NCI-H2081 treated with DMSO at 0.1 percent for 48 hours (cell line): ENCODE results near the gene COPZ2.

Experiments used
- DNase-seq: peaks from one replicate; lab custom pipeline; 2025; lab: John Stamatoyannopoulos, UW

Gene COPZ2

DNA sequence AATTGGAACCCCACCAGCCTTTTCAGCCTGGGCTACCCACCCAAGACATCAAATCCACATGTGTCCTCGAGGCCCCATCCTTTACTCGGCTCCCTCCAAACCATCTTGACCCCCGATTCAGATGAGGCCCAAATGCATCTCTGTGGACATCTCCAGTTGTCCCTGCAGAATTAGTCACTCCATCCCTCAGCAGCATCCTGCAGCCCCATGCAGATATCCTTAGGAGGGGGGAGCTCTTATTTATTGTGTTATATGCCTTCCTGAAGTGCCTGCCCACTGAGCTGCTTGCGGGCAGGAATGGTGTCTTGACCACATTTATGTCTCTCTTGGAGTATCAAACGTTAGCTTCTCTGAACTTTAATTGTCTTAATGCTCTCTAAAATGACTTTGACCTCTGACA, 51.1 kb downstream of the COPZ2 start:
- no peak for DNase-seq

DNA sequence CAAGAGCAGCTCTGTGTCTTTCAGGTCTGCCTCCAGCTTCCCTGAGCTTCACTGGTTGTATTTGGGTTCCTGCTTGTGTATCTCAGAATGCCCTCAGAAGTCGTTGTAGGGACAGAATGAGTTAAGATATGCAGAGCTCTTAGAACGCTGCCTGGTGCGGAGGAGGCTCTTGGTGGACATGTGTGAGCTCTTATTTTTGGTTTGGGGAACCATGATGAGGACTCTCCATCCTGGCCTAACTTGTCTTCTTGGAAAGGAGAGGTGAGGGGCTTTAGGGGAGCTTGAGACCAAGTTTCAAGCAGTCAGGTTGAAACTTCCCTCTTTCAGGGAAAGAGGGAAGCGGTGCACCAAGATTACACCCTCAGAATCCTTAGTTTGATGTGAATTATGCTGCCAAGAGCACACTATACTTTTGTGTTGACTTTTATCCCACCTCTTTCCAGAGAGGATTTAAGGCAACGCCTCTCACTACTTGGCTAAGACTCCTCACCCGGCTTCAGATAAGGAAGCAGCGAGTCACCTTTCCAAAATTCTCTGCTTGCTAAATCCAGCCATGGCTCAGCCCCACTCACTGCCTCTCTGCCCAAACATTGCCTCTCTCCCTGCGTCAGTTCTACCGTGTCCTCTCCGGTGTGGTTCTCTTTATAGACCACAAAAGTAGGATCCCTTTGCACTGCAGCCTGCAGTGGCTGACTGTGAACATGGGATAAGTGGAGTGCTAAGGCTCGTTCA, 53.9 kb downstream of the COPZ2 start:
- no peak for DNase-seq

DNA sequence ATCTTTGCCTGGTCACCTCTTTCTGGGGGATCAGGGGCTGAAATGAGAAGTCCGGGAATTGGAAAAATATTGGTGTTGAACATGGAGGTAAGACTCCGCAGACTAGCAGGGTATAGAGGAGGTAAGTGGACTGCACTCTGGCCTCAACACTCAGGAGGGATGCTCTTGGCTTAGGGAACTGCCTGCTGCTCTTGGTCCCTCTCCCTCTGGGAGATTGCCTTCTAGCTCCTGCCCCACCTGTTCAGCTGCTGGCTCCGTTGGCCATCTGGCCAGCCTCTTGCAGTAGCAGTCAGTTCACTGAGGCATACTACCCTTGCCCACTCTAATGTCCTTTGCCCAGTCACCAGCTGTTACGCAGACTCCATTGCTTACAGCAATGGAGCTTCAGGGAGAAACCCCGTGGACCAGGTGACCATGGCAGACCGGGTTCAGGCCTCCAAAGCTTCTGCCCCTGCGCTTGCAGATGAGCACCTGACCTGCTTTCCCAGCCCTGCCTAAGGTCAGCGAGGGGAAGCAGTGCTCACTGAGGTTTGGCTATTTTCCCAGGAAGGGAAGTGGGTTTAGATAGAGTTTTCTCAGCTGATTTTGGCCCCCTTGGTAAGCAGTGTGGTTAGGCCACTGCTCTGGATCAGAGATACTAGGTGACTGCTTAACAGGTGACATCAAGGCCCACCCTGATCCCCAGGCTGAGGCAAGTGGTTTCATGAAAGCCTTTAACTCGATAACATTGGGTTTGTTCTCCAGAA, 54.8 kb downstream of the COPZ2 start:
- DNase-seq, result no peak

DNA sequence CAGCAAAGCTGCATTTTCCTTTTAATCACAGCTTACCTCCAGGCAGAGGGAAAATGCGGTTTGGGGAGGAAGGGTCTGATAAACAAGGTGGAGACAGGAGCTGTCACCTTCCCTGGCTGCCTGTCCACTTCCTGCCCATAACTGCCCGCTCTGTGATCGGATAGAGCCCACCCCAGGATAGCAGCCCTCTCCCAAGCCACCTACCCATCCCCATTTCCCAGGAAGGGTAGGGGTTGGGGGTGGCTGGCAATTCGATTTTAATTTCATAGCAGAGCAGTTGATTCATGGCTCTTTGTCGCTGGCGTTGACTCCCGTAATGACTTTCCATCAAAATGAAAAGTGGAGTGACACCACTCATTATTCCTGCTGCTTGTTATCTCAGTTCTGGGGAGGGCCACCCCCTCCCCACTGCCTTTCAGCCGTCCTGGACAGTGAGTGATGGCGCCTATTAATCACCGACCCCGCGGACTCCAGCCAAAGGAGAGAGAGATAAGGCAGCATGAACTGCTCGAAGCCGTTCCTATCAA, 55.4 kb downstream of the COPZ2 start:
- DNase-seq, result no peak

DNA sequence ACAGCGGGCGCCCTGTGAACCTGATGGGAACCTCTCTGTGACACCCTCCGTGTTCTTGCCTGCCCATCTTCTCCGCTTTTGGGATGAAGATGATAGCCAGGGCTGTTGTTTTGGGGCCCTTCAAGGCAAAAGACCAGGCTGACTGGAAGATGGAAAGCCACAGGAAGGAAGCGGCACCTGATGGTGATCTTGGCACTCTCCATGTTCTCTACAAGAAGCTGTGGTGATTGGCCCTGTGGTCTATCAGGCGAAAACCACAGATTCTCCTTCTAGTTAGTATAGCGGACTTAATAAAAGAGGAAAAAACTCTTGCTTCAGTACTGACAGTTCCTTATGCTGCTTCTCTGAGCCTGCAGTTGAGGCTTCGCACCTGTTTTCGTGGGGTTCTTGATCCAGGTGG, 56.1 kb downstream of the COPZ2 start:
- DNase-seq, result no peak

DNA sequence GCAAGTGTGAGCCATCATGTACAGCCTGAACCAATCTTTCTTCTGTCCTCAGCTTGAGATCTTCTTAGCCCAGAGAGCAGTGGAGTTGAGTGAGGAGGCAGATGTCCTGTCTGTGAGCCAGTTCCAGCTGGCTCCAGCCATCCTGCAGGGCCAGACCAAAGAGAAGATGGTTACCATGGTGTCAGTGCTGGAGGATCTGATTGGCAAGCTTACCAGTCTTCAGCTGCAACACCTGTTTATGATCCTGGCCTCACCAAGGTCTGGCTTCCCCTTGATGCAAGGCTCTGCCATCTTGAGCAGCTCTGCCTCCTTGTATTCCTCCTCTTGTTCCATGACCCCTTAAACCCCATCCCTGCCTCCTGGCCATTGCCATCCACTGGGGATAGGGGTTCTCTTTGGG, 57.1 kb downstream of the COPZ2 start:
- no peak for DNase-seq

DNA sequence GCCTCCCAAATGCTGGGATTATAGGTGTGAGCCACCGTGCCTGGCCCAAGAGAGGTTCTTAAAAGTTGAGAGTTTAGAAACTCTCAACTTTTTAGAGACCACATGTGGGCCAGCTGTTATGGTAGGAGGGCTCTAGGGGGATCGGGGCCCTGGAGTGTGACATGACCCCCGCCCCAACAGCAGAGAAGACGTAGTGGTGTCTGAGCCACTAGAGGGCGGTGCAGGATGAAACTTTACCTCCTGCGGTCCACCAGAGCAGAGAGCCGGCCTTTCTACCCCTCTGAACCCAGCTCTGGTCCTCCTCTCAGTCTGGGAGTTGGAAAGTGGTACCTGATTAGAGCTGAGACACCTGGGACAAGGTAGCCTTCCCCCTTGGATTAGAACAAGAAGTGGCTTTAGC, 59.3 kb downstream of the COPZ2 start:
- no peak for DNase-seq
